PFSK-1 (cell line): ENCODE measurements around the gene CD27.

Experiments used
- FOXP2 ChIP-seq: optimal IDR thresholded peaks from 2 replicates; pipeline ENCODE3; 2011; ENCODE audit warnings: borderline replicate concordance, control low read depth, inconsistent platforms; ENCODE audit not compliant: insufficient read depth; ENCODE audit errors: extremely low read length, extremely low read depth
- POLR2AphosphoS5 ChIP-seq: IDR thresholded peaks from 2 replicates; pipeline ENCODE4 v1.6.1; 2012; ENCODE audit warnings: low read depth, mild to moderate bottlenecking, control low read depth, low read length, moderate library complexity
- REST ChIP-seq, 2 experiments: IDR thresholded peaks; 2 replicates each; pipeline versions ENCODE4 v1.6.1 to v1.8.0; 2011 to 2012; ENCODE audit warnings: low read depth in 2 of 2, low read length in 2 of 2, control low read depth in 1 of 2, inconsistent platforms in 1 of 2, mild to moderate bottlenecking in 1 of 2, moderate library complexity in 1 of 2; ENCODE audit not compliant: insufficient read depth in 1 of 2
- SIN3A ChIP-seq: IDR thresholded peaks from 2 replicates; pipeline ENCODE4 v1.6.1; 2012; ENCODE audit warnings: mild to moderate bottlenecking, low read length, moderate library complexity, borderline replicate concordance; ENCODE audit not compliant: insufficient read depth
- TAF1 ChIP-seq: IDR thresholded peaks from 2 replicates; pipeline ENCODE4 v1.6.1; 2012; ENCODE audit warnings: low read length, control low read depth, borderline replicate concordance; ENCODE audit not compliant: insufficient read depth

- TF ChIP-seq SIN3A (no peak), POLR2AphosphoS5 (no peak), REST (IDR thresholded peaks at IDR 0.05; ENCODE audit: insufficient read depth in 1 of 2, low read depth in 2 of 2, low read length in 2 of 2) (no peak), TAF1 (no peak), FOXP2 (no peak)
Observed at GRCh38 chr12:6468283-6468575, 23.5 kb downstream of the CD27 start.
